NCI-H146 treated with DMSO at 0.1 percent for 48 hours (cell line): Measurements from ENCODE around the gene ASCC3.
A peak's percentile ranks its signal among the peaks of the same experiment; 100 is the strongest.

ENCODE experiments used
- DNase-seq: peaks from one replicate; lab custom pipeline; 2025; ENCODE audit not compliant: unreplicated experiment; lab: John Stamatoyannopoulos, UW

ASCC3 gene

GRCh38 chr6:100730001-100730980 lies 150.8 kb downstream of the ASCC3 start:
- no peak for DNase-seq

GRCh38 chr6:100726666-100727065 lies 154.5 kb downstream of the ASCC3 start:
- no peak for DNase-seq

- DNase-seq: no peak
These were observed 156.4 kb downstream of the ASCC3 start for GRCh38 chr6:100724696-100725095.

- DNase-seq: no peak
These were observed 156.9 kb downstream of the ASCC3 start for GRCh38 chr6:100724222-100724621.

- no peak for DNase-seq
These were observed 159.9 kb downstream of the ASCC3 start for GRCh38 chr6:100721256-100721655.

GRCh38 chr6:100719883-100720682 lies 161.0 kb downstream of the ASCC3 start:
- peak; percentile 1 for DNase-seq

- DNase-seq: no peak
These were observed 168.1 kb downstream of the ASCC3 start for GRCh38 chr6:100712997-100713396.

- DNase-seq: no peak
These were observed 174.6 kb downstream of the ASCC3 start for GRCh38 chr6:100706491-100706890.

- DNase-seq: no peak
These were observed 176.2 kb downstream of the ASCC3 start for GRCh38 chr6:100704961-100705360.

GRCh38 chr6:100701728-100702127 lies 179.4 kb downstream of the ASCC3 start:
- DNase-seq: no peak

- DNase-seq: no peak
These were observed 181.1 kb downstream of the ASCC3 start for GRCh38 chr6:100700009-100700408.

GRCh38 chr6:100695445-100695844 lies 185.7 kb downstream of the ASCC3 start:
- DNase-seq: no peak

- no peak for DNase-seq
These were observed 187.7 kb downstream of the ASCC3 start for GRCh38 chr6:100693249-100693927.

GRCh38 chr6:100691972-100692371 lies 189.2 kb downstream of the ASCC3 start:
- no peak for DNase-seq

GRCh38 chr6:100686216-100686615 lies 194.9 kb downstream of the ASCC3 start:
- DNase-seq: no peak

GRCh38 chr6:100685747-100686146 lies 195.4 kb downstream of the ASCC3 start:
- no peak for DNase-seq

GRCh38 chr6:100680163-100680562 lies 201.0 kb downstream of the ASCC3 start:
- no peak for DNase-seq

GRCh38 chr6:100678027-100678426 lies 203.1 kb downstream of the ASCC3 start:
- no peak for DNase-seq

GRCh38 chr6:100677240-100677639 lies 203.9 kb downstream of the ASCC3 start:
- no peak for DNase-seq

- DNase-seq: no peak
These were observed 207.5 kb downstream of the ASCC3 start for GRCh38 chr6:100673641-100674040.

GRCh38 chr6:100671740-100672139 lies 209.4 kb downstream of the ASCC3 start:
- no peak for DNase-seq
